A673 (cell line): ENCODE measurements around the gene SLC26A11. TPM values are rescaled to one million over a fixed set of nuclear protein-coding genes. Genes with fewer than 3 reads are reported as not detected.

Experiments used
- BruUV-seq: library from RNA; stranded (reverse); fragments of 400-500 nt; replicated peaks from 2 replicates; lab custom pipeline; 2021; lab: Mats Ljungman, UMichigan
- CTCF ChIA-PET: fragments of 300-600 bp; sonication (Branson Sonifier 250); formaldehyde crosslinking; loops from one replicate; lab custom pipeline; 2022; ENCODE audit warnings: antibody characterized with exemption; lab: Charles Lee
- POLR2A ChIA-PET: fragments of 300-600 bp; sonication (Branson Sonifier 250); formaldehyde crosslinking; loops from one replicate; lab custom pipeline; 2022; ENCODE audit warnings: antibody characterized with exemption; ENCODE audit not compliant: low non-redundant PET; lab: Charles Lee
- DNase-seq: peaks from one replicate; pipeline ENCODE4 v3.0.0-alpha.2; 2015; ENCODE audit warnings: low spot score
- H3K27ac ChIP-seq: fragments of 200-600 bp; sonication (generic); 2 replicates; pipeline ENCODE4 v1.5.1; 2016; ENCODE audit warnings: mixed run types, low read depth, mild to moderate bottlenecking, mixed read lengths, antibody characterized with exemption, low read length; ENCODE audit not compliant: poor library complexity, severe bottlenecking
- H3K27me3 ChIP-seq: fragments of 200-600 bp; sonication (generic); replicated peaks from 2 replicates; pipeline ENCODE4 v1.6.1; 2017; ENCODE audit warnings: mixed run types, low read depth, mild to moderate bottlenecking, mixed read lengths, antibody characterized with exemption, low read length; ENCODE audit not compliant: insufficient read depth, poor library complexity
- H3K36me3 ChIP-seq: fragments of 200-600 bp; sonication (generic); 2 replicates; pipeline ENCODE4 v1.6.1; 2016; ENCODE audit warnings: mixed run types, mild to moderate bottlenecking, mixed read lengths, antibody characterized with exemption, low read length; ENCODE audit not compliant: insufficient read depth, poor library complexity, severe bottlenecking
- H3K4me1 ChIP-seq: fragments of 200-600 bp; sonication (generic); 2 replicates; pipeline ENCODE4 v1.6.1; 2017; ENCODE audit warnings: mixed run types, mild to moderate bottlenecking, mixed read lengths, antibody characterized with exemption, low read length; ENCODE audit not compliant: insufficient read depth, poor library complexity, severe bottlenecking
- H3K4me3 ChIP-seq: fragments of 200-600 bp; sonication (generic); 2 replicates; pipeline ENCODE4 v1.5.1; 2016; ENCODE audit warnings: low read depth, mixed run types, mild to moderate bottlenecking, mixed read lengths, low read length; ENCODE audit not compliant: poor library complexity, severe bottlenecking
- H3K9me3 ChIP-seq: fragments of 200-600 bp; sonication (generic); 2 replicates; pipeline ENCODE4 v1.6.1; 2016; ENCODE audit warnings: mixed run types, low read depth, mild to moderate bottlenecking, mixed read lengths, antibody characterized with exemption, low read length; ENCODE audit not compliant: poor library complexity, severe bottlenecking
- EZH2 ChIP-seq: fragments of 200-600 bp; sonication (generic); IDR thresholded peaks from 2 replicates; pipeline ENCODE4 v1.6.1; 2017; ENCODE audit warnings: borderline replicate concordance, low read depth, mild to moderate bottlenecking, mixed read lengths, antibody characterized with exemption, low read length; ENCODE audit not compliant: poor library complexity, severe bottlenecking
- intact Hi-C: fragments of 100-400 bp; cut with micrococcal nuclease; formaldehyde crosslinking; loops from one replicate; pipeline ENCODE4 v1.10.0; 2022; ENCODE audit not compliant: unreplicated experiment
- total RNA-seq: library from RNA; stranded (reverse); gene quantifications from 2 replicates; pipeline ENCODE4 v1.2.3, GENCODE V29; 2021
- TF ChIP-seq, protein P1 (sequence below): fragments of 300-800, 200-600 bp; sonication (generic); conservative IDR thresholded peaks from 2 replicates; pipeline ENCODE4 v1.5.1; 2017; ENCODE audit warnings: low read depth, mild to moderate bottlenecking, antibody characterized with exemption, low read length, moderate library complexity, mixed read lengths

SLC26A11 gene
- total RNA-seq, 1 experiment from 2014 or later: 23.5 TPM

DNA sequence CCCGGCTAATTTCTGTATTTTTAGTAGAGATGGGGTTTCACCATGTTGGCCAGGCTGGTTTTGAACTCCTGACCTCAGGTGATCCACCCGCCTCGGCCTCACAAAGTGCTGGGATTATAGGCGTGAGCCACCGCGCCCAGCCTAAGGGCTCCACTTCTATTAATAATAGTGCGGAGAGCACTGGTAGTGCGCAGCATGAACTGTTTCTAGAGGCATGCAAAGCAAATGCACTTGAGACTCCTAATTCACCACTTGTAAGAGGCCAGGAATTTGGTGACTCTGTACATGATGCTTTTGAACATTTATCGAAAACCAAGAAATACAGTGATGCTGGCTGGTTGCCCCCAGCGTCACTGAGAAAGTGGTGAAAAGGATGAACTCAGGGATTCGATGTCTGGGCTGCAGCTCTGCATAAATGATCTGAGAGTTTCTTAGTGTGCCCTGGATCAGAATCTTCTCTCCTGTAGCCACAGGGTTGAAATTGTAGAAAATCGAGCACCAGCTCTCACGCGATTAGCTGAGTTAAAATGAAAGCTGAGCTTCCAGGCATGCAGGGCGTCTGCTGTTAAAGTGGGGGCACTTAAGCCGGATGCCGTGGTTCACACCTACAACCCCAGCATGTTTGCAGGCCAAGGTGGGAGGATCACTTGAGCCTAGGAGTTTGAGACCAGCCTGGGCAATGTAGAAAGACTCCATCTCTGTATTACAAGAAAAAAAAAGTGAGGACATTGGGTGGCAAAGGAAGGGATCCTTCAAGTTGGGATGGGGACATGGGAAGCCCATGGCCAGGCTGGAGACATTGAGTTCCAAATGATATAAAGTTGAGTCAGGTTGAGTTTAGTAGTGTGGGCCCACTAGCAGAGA is 45.2 kb downstream of the SLC26A11 start:
- H3K27me3 ChIP-seq: no peaks in the 10 kb centered on the region
- ChIA-PET POLR2A (no interaction called here), CTCF (no interaction called here)
- no peak for DNase-seq
- intact Hi-C loops: no loop called here
- H3K36me3 ChIP-seq: peaks cover 7% of the 10 kb centered on the region
- TF ChIP-seq, protein P1, sequence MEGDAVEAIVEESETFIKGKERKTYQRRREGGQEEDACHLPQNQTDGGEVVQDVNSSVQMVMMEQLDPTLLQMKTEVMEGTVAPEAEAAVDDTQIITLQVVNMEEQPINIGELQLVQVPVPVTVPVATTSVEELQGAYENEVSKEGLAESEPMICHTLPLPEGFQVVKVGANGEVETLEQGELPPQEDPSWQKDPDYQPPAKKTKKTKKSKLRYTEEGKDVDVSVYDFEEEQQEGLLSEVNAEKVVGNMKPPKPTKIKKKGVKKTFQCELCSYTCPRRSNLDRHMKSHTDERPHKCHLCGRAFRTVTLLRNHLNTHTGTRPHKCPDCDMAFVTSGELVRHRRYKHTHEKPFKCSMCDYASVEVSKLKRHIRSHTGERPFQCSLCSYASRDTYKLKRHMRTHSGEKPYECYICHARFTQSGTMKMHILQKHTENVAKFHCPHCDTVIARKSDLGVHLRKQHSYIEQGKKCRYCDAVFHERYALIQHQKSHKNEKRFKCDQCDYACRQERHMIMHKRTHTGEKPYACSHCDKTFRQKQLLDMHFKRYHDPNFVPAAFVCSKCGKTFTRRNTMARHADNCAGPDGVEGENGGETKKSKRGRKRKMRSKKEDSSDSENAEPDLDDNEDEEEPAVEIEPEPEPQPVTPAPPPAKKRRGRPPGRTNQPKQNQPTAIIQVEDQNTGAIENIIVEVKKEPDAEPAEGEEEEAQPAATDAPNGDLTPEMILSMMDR: no peak
- TF ChIP-seq EZH2: no peak
- peaks cover 20% of the 10 kb centered on the region for H3K4me1 ChIP-seq
- no peak overlapping the region for H3K27ac ChIP-seq
- no peak overlapping the region for H3K4me3 ChIP-seq
- BruUV-seq: no TSS peak
- H3K9me3 ChIP-seq: no peaks in the 10 kb centered on the region

DNA sequence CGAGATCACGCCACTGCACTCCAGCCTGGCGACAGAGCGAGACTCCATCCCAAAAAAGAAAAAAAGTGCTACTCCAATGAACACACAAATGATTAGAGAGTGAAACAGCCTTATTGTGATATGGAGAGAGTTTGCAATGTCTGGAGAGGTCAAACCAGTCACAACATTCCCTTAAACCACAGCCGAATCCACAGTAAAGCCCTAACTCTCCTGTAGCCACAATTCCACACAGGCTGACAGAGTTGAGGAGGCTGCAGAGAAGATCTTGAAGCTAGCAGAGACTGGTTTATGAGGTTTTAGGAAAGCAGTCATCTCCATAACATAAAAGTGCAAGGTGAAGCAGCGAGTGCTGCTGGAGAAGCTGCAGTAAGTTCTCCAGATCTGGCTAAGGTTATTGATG is 47.2 kb downstream of the SLC26A11 start:
- H3K4me1 ChIP-seq: peaks cover 16% of the 10 kb centered on the region
- TF ChIP-seq, protein P1: no peak
- ChIA-PET POLR2A (no interaction called here), CTCF (interaction anchor here (0.7 kb wide), 1 partner anchor 8 kb away, joined by 3 read pairs; no protein-coding TSS in a partner anchor)
- no TSS peak for BruUV-seq
- H3K27ac ChIP-seq: no peak overlapping the region
- H3K36me3 ChIP-seq: peaks cover 7% of the 10 kb centered on the region
- H3K27me3 ChIP-seq: no peaks in the 10 kb centered on the region
- H3K4me3 ChIP-seq: no peak overlapping the region
- intact Hi-C loops: no loop called here
- H3K9me3 ChIP-seq: no peaks in the 10 kb centered on the region
- DNase-seq: no peak

DNA sequence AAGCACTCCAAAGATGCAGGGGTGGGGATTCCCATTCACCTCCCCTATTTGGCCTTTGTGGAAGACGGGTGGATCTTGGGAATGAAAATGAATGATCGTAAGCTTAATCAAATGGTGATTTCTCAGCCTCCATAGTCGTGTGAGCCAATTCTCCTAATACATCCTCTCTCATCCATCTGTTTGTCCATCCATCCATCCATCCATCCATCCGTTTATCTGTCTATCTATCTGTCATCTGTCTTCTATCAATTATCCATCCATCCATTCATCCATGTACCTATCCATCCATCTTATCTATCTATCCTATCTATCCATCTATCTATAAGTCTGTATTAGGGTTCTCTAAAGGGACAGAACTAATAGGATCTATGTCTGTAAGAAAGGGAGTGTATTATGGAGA is 48.2 kb downstream of the SLC26A11 start:
- intact Hi-C loops: no loop called here
- TF ChIP-seq, protein P1: no peak
- no peak for TF ChIP-seq EZH2
- H3K4me1 ChIP-seq: peaks cover 6% of the 10 kb centered on the region
- H3K4me3 ChIP-seq: no peak overlapping the region
- CTCF ChIA-PET: no interaction called here
- BruUV-seq: no TSS peak
- no peak overlapping the region for H3K27ac ChIP-seq
- DNase-seq: no peak
- H3K9me3 ChIP-seq: no peaks in the 10 kb centered on the region
- peaks cover 7% of the 10 kb centered on the region for H3K36me3 ChIP-seq
- H3K27me3 ChIP-seq: no peaks in the 10 kb centered on the region
- POLR2A ChIA-PET: no interaction called here
